ENCODE data around the gene PCDH10. TPM values are rescaled to one million over a fixed set of nuclear protein-coding genes. Genes with fewer than 3 reads are reported as not detected.

Gene PCDH10
- total RNA-seq = under 1 TPM in 2 of 4 donors, not detected in 2; 0.37 to 0.39 TPM

GRCh38 chr4:133148690-133149363 lies at the start of gene PCDH10:
Gene PCDH10, plus strand, starts transcription at chr4:133149294. Its CDS starts 847 bp downstream, at chr4:133150141.
- 1 to 2% methylated on average over 32 to 38 of the region's 38 CpGs for WGBS, 2 donors
- TF ChIP-seq CTCF (IDR thresholded peaks at IDR 0.05) (no peak), POLR2A (IDR thresholded peaks at IDR 0.05) (no peak)
- peak; percentile 73 to 96 for DNase-seq (ENCODE audit: low spot score in 2 of 2)
- intact Hi-C loops (cut with DNase I; ENCODE audit: low total_unique reads) = no loop called here
- H3K4me3 ChIP-seq (ENCODE audit: low read depth, poor library complexity, severe bottlenecking) = peak within 1 kb of the TSS; percentile 7

GRCh38 chr4:133102043-133102442 lies 47.1 kb upstream of the PCDH10 start:
- no peak overlapping the region for H3K4me3 ChIP-seq (ENCODE audit: low read depth, poor library complexity, severe bottlenecking)
- intact Hi-C loops (cut with DNase I; ENCODE audit: low total_unique reads) = no loop called here
- TF ChIP-seq POLR2A (IDR thresholded peaks at IDR 0.05) = no peak
- no peak for TF ChIP-seq CTCF (IDR thresholded peaks at IDR 0.05)
- no peak for DNase-seq (ENCODE audit: low spot score in 2 of 2)
- 82 to 91% methylated on average over 6 of the region's 6 CpGs for WGBS, 2 donors

- DNase-seq (ENCODE audit: low spot score in 2 of 2) = no peak
- WGBS, 2 donors = 56 to 68% methylated on average over 4 of the region's 4 CpGs
- TF ChIP-seq CTCF (IDR thresholded peaks at IDR 0.05) (no peak), POLR2A (IDR thresholded peaks at IDR 0.05) (no peak)
- intact Hi-C loops (cut with DNase I; ENCODE audit: low total_unique reads) = no loop called here
- H3K4me3 ChIP-seq (ENCODE audit: low read depth, poor library complexity, severe bottlenecking) = no peak overlapping the region
Measured at GRCh38 chr4:133102612-133103409, 46.3 kb upstream of the PCDH10 start.

GRCh38 chr4:133112641-133113040 lies 36.5 kb upstream of the PCDH10 start:
- TF ChIP-seq CTCF (IDR thresholded peaks at IDR 0.05) (no peak), POLR2A (IDR thresholded peaks at IDR 0.05) (no peak)
- intact Hi-C loops (cut with DNase I; ENCODE audit: low total_unique reads) = no loop called here
- no peak overlapping the region for H3K4me3 ChIP-seq (ENCODE audit: low read depth, poor library complexity, severe bottlenecking)
- DNase-seq (ENCODE audit: low spot score in 2 of 2) = no peak

DNA sequence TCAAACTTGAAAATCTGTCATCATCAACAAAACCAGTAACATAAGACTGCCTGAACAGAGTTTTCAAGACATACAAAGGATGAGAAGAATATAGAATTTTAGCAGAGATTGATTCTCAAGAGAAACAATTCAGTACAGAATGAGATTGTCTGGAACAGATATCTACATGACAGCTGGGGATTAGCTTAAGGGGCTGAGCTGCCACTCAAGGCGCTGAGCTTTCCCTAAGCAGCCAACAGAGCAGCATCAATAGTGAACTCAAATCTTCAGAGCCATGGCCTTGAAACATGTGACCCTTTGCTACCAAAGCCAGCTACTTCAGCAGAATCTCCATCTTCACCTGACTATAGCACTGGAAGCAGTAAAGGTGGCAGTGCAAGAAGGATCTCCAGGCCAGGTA lies 24.3 kb upstream of the PCDH10 start:
- H3K4me3 ChIP-seq (ENCODE audit: low read depth, poor library complexity, severe bottlenecking) = no peak overlapping the region
- no peak for DNase-seq (ENCODE audit: low spot score in 2 of 2)
- intact Hi-C loops (cut with DNase I; ENCODE audit: low total_unique reads) = no loop called here
- TF ChIP-seq POLR2A (IDR thresholded peaks at IDR 0.05) = no peak
- WGBS, 2 donors = 79 to 87% methylated on average over 1 of the region's 1 CpG

GRCh38 chr4:133127500-133127899 lies 21.6 kb upstream of the PCDH10 start:
- WGBS, 2 donors = 77 to 80% methylated on average over 3 of the region's 3 CpGs
- intact Hi-C loops (cut with DNase I; ENCODE audit: low total_unique reads) = no loop called here
- no peak overlapping the region for H3K4me3 ChIP-seq (ENCODE audit: low read depth, poor library complexity, severe bottlenecking)
- TF ChIP-seq CTCF (IDR thresholded peaks at IDR 0.05) (no peak), POLR2A (IDR thresholded peaks at IDR 0.05) (no peak)
- DNase-seq (ENCODE audit: low spot score in 2 of 2) = no peak
